Kidney (tissue), 14 donors: ENCODE results near the gene TRIM41. TPM values are rescaled to one million over a fixed set of nuclear protein-coding genes. Genes with fewer than 3 reads are reported as not detected.
"Not testable (repeated sequence)": the region's sequence is repeated elsewhere in the genome, so short reads cannot be mapped to it uniquely, and the experiment has no call there.

Experiments
- DNase-seq, 5 donors: peaks; one replicate each; pipeline ENCODE4 v3.0.0-alpha.2; 2013 to 2020
- FAIRE-seq: peaks from 2 replicates; lab custom pipeline; 2012; peaks lifted over from hg19 to GRCh38; lab: Jason Lieb, UNC
- H3K27ac ChIP-seq, 2 donors: one replicate each; pipeline ENCODE4 v1.7.0; 2013; ENCODE audit warnings: low read depth in 2 of 2, low read length in 2 of 2, inconsistent platforms in 1 of 2
- H3K27me3 ChIP-seq: one replicate; pipeline ENCODE4 v1.7.1; 2013; ENCODE audit warnings: low read length, inconsistent platforms; ENCODE audit not compliant: control insufficient read depth, insufficient read depth
- H3K36me3 ChIP-seq, 3 donors: one replicate each; pipeline versions ENCODE4 v1.7.0 to v1.7.1; 2013; ENCODE audit warnings: low read length in 3 of 3, control low read depth in 1 of 3, inconsistent platforms in 1 of 3; ENCODE audit not compliant: insufficient read depth in 3 of 3, control insufficient read depth in 2 of 3
- H3K4me1 ChIP-seq, 3 donors: one replicate each; pipeline versions ENCODE4 v1.7.0 to v1.7.1; 2013; ENCODE audit warnings: low read length in 3 of 3, inconsistent platforms in 1 of 3, low read depth in 1 of 3; ENCODE audit not compliant: control insufficient read depth in 2 of 3, insufficient read depth in 2 of 3
- H3K4me3 ChIP-seq, 3 donors: one replicate each; pipeline versions ENCODE4 v1.7.0 to v1.8.1; 2013; ENCODE audit warnings: low read length in 3 of 3, control low read depth in 1 of 3, inconsistent platforms in 1 of 3
- H3K9ac ChIP-seq, 3 donors: one replicate each; pipeline versions ENCODE4 v1.7.0 to v1.7.1; 2013; ENCODE audit warnings: low read length in 3 of 3, control low read depth in 1 of 3, inconsistent platforms in 1 of 3
- H3K9me3 ChIP-seq, 3 donors: one replicate each; pipeline versions ENCODE4 v1.7.0 to v1.7.1; 2013; ENCODE audit warnings: low read length in 3 of 3, control low read depth in 1 of 3, inconsistent platforms in 1 of 3; ENCODE audit not compliant: control insufficient read depth in 2 of 3, insufficient read depth in 1 of 3
- intact Hi-C: fragments of 100-400 bp; cut with DNase I; formaldehyde crosslinking; loops from one replicate; pipeline ENCODE4 v1.11.1; 2022
- polyA plus RNA-seq: library from polyadenylated mRNA; stranded (reverse); fragments of 350-450 nt; fragmentation: Illumina TruSeq; extraction: RNeasy Lipid Tissue Mini Kit (QIAGEN cat#74804); gene quantifications from one replicate; pipeline ENCODE4 v1.2.3, GENCODE V29; 2014; ENCODE audit warnings: low read depth, low replicate concordance; ENCODE audit not compliant: insufficient read depth
- total RNA-seq: library from RNA; stranded (reverse); fragmentation: NEBNext Ultra II Directional; extraction: Animal tissue kit (Norgen Biotek cat#: 25700); gene quantifications from one replicate; pipeline ENCODE4 v1.2.1, GENCODE V29; 2021
- TF ChIP-seq, protein P1 (sequence below): IDR thresholded peaks from 3 replicates; pipeline ENCODE4 v1.5.1; 2012; ENCODE audit warnings: mild to moderate bottlenecking, moderate library complexity, borderline replicate concordance; ENCODE audit not compliant: insufficient read depth; ENCODE audit errors: extremely low read depth
- donor health status: control.
- donor health status: control.
- donor health status: control.
- donor health status: control.
- donor health status: control.
- donor health status: DM: yes; HTN: yes; CAD: no.
- donor health status: Normal renal cell carcinoma (clear cell type).

The TRIM41 gene
- total and polyA plus RNA-seq, 2 donors from 2014 or later, result 21.8 to 34.9 TPM

DNA sequence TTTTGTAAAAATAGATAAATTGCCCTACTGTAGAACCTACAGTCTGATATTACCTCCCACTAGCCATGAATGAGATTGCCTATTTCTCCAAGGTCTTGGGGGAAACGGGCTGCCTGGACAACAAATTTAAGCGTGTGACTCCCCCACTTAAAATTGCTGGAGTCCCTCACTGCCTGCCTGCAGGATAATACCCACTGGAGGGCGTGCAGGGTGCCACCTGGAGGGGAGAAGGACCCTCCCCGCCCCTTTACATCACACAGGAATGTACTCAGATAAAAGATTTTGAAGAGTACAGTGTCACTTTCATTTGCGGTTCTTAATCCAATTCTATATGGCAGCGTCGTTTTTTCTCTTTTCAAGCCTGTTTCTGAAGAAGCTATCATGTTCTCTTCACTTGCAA is 11.9 kb upstream of the TRIM41 start:
- no peak for DNase-seq
- TF ChIP-seq, protein P1, sequence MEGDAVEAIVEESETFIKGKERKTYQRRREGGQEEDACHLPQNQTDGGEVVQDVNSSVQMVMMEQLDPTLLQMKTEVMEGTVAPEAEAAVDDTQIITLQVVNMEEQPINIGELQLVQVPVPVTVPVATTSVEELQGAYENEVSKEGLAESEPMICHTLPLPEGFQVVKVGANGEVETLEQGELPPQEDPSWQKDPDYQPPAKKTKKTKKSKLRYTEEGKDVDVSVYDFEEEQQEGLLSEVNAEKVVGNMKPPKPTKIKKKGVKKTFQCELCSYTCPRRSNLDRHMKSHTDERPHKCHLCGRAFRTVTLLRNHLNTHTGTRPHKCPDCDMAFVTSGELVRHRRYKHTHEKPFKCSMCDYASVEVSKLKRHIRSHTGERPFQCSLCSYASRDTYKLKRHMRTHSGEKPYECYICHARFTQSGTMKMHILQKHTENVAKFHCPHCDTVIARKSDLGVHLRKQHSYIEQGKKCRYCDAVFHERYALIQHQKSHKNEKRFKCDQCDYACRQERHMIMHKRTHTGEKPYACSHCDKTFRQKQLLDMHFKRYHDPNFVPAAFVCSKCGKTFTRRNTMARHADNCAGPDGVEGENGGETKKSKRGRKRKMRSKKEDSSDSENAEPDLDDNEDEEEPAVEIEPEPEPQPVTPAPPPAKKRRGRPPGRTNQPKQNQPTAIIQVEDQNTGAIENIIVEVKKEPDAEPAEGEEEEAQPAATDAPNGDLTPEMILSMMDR, result no peak
- Histone ChIP-seq H3K9me3 (no peaks in the 10 kb centered on the region), H3K36me3 (no peaks in the 10 kb centered on the region), H3K4me3 (no peak overlapping the region), H3K27ac (no peak overlapping the region), H3K4me1 (peaks cover 0 to 5% (median under 1%) of the 10 kb centered on the region in 3 donors), H3K9ac (no peak overlapping the region), H3K27me3 (peaks cover under 1% of the 10 kb centered on the region)
- intact Hi-C loops, result no loop called here
- FAIRE-seq, result no peak

DNA sequence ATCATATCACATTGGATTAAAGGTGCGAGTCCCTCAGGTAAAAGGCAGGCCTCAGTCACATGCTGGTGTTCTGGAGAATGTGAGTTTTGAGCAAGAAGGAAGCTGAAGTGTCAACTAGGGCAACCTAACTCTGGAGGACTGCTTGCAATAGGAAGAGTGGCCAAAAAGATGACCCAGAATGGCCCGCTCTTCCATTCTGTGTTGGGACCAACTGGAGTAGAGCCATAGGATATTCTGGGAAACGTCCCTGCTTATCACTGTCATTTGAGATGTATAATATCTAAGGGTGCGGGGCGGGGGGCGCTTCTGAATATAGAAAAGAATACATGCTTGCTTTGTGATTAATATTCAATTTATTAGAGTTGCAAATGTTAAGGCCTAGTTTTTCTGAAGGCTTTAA is 11.0 kb upstream of the TRIM41 start:
- TF ChIP-seq, protein P1, result no peak
- FAIRE-seq, result no peak
- Histone ChIP-seq H3K36me3 (no peaks in the 10 kb centered on the region), H3K27ac (no peak overlapping the region), H3K9ac (no peak overlapping the region), H3K4me1 (peaks cover 0 to 4% (median 4%) of the 10 kb centered on the region in 3 donors), H3K4me3 (no peak overlapping the region), H3K27me3 (peaks cover 3% of the 10 kb centered on the region), H3K9me3 (no peaks in the 10 kb centered on the region)
- no peak for DNase-seq
- intact Hi-C loops, result no loop called here

DNA sequence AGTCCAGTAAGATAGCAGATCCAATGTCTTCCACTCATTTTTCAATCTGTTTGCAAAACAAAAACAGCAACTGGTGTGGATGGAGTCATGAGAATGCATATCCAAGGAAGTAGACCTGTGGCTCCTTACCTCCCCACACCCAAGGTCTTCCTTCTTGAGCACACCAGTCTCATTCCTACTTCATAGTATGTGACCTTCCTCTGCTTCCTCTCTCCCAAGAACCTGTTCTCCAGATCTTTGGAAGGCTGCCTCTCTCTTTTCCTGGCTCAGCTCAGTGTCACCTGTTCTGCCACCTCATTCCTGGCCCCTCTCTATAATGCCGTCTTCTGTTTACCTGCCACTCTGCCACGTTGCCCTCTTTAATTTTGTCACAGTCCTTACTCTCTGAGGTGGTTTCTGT is 10.1 kb upstream of the TRIM41 start:
- DNase-seq (no peak), FAIRE-seq (no peak)
- TF ChIP-seq, protein P1, result no peak
- Histone ChIP-seq H3K4me3 (no peak overlapping the region), H3K27ac (no peak overlapping the region), H3K9ac (no peak overlapping the region), H3K36me3 (no peaks in the 10 kb centered on the region), H3K27me3 (peaks cover 3% of the 10 kb centered on the region), H3K4me1 (peaks cover 0 to 9% (median 4%) of the 10 kb centered on the region in 3 donors), H3K9me3 (no peaks in the 10 kb centered on the region)
- intact Hi-C loops, result no loop called here

DNA sequence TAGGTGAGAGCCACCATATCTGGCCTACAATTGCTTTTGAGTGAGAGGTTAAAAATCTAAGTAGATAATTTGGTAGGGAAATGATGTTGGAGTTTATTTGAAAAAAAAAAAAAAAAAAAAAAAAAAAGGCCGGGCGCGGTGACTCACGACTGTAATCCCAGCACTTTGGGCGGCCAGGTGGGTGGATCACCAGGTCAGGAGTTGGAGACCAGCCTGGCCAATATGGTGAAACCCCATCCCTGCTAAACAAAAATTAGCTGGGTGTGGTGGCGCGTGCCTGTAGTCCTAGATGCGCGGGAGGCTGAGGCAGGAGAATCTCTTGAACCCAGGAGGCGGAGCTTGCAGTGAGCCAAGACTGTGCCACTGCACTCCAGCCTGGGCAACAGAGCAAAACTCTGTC is 8.8 kb upstream of the TRIM41 start:
- H3K9me3 ChIP-seq, H3K27ac ChIP-seq, H3K4me1 ChIP-seq, FAIRE-seq, H3K9ac ChIP-seq, H3K36me3 ChIP-seq, intact Hi-C loops, DNase-seq, H3K4me3 ChIP-seq, H3K27me3 ChIP-seq: not testable (repeated sequence)
